Endodermal cell (in vitro differentiated cells): ENCODE measurements around the gene CMTM6. TPM values are rescaled to one million over a fixed set of nuclear protein-coding genes. Genes with fewer than 3 reads are reported as not detected.
"Not testable (repeated sequence)": the region's sequence is repeated elsewhere in the genome, so short reads cannot be mapped to it uniquely, and the experiment has no call there.

Source experiments
- DNase-seq: peaks from one replicate; pipeline ENCODE4 v3.0.0-alpha.2; 2017
- H3K27ac ChIP-seq: 2 replicates; pipeline ENCODE4 v1.5.1; 2013; ENCODE audit warnings: mild to moderate bottlenecking, low read depth, low read length, moderate library complexity
- H3K27me3 ChIP-seq: 2 replicates; pipeline ENCODE4 v1.6.1; 2013; ENCODE audit warnings: mild to moderate bottlenecking, low read length, moderate library complexity; ENCODE audit not compliant: insufficient read depth, control insufficient read depth, poor library complexity, severe bottlenecking
- H3K36me3 ChIP-seq: 2 replicates; pipeline ENCODE4 v1.7.0; 2013; ENCODE audit warnings: mild to moderate bottlenecking, low read length, moderate library complexity; ENCODE audit not compliant: control insufficient read depth, insufficient read depth
- H3K4me1 ChIP-seq: one replicate; pipeline ENCODE4 v1.7.0; 2013; ENCODE audit warnings: low read length; ENCODE audit not compliant: control insufficient read depth, insufficient read depth
- H3K4me3 ChIP-seq: 2 replicates; pipeline ENCODE4 v1.5.1; 2013; ENCODE audit warnings: mild to moderate bottlenecking, low read length, moderate library complexity
- H3K9ac ChIP-seq: 2 replicates; pipeline ENCODE4 v1.6.1; 2013; ENCODE audit warnings: mild to moderate bottlenecking, low read length, moderate library complexity; ENCODE audit not compliant: poor library complexity, severe bottlenecking; ENCODE audit errors: extremely low read depth
- H3K9me3 ChIP-seq: 2 replicates; pipeline ENCODE4 v1.6.1; 2013; ENCODE audit warnings: mild to moderate bottlenecking, low read length, moderate library complexity; ENCODE audit not compliant: control insufficient read depth
- H3K27ac Mint-ChIP-seq: 2 replicates; pipeline ENCODE4 v1.8.0; 2020; ENCODE audit warnings: mixed read lengths
- H3K27me3 Mint-ChIP-seq: 2 replicates; pipeline ENCODE4 v1.8.0; 2021; ENCODE audit warnings: mild to moderate bottlenecking, mixed read lengths; ENCODE audit not compliant: insufficient read depth
- H3K36me3 Mint-ChIP-seq: 2 replicates; pipeline ENCODE4 v1.8.0; 2020; ENCODE audit warnings: low read depth, mixed read lengths
- H3K4me1 Mint-ChIP-seq: 2 replicates; pipeline ENCODE4 v1.8.0; 2020; ENCODE audit warnings: mixed read lengths
- H3K4me3 Mint-ChIP-seq: 2 replicates; pipeline ENCODE4 v1.8.0; 2020; ENCODE audit warnings: mild to moderate bottlenecking, moderate library complexity, mixed read lengths
- H3K9me3 Mint-ChIP-seq: 2 replicates; pipeline ENCODE4 v1.8.0; 2020; ENCODE audit warnings: mild to moderate bottlenecking, mixed read lengths
- WGBS, 2 experiments: methylation state at CpG; one replicate each; pipeline versions ENCODE4 v1.1.5 to v1.1.7; 2013; ENCODE audit warnings: missing lambda C conversion rate in 2 of 2, mixed read lengths in 1 of 2; ENCODE audit not compliant: insufficient coverage in 1 of 2, insufficient read length in 1 of 2; 5-methylcytosine and 5-hydroxymethylcytosine counted together
- total RNA-seq, 2 donors: library from RNA; stranded (reverse); fragmentation: NEBNext Ultra II Directional in 1 of 2; extraction: Animal tissue kit (Norgen Biotek cat#: 25700) in 1 of 2; gene quantifications; 2 replicates in 1 of 2; 3 replicates in 1 of 2; pipeline ENCODE4 v1.2.1, GENCODE V29; 2021
- TF ChIP-seq, protein P1 (sequence below): fragments of 200-600 bp; sonication (generic); conservative IDR thresholded peaks from 2 replicates; pipeline ENCODE4 v1.5.0; 2021; ENCODE audit warnings: antibody characterized with exemption, mild to moderate bottlenecking

CMTM6 gene
- total RNA-seq, 2 donors from 2014 or later, result 58.3 to 62.4 TPM

DNA sequence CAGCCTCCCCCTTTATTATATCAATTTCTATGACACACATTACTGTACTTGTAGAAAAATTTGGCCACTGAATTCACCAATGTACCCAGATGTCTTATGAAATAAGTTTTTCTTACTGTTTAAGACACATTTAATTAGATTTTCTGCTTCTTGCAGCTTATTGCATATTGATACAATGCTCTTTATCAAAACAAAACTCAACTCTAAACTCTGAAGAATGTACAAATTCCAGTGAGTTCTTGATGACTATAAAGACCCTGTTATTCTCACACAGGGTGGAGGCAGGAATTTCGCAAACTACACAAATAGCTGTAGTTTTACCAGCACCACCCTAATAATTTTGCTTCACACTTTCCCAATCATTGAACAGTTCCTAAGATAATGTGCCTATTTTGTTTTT is 22.0 kb downstream of the CMTM6 start:
- Histone ChIP-seq H3K36me3 (peaks cover 23% of the 10 kb centered on the region), H3K4me3 (no peak overlapping the region), H3K4me1 (no peaks in the 10 kb centered on the region), H3K9ac (no peak overlapping the region), H3K27ac (no peak overlapping the region), H3K9me3 (no peaks in the 10 kb centered on the region), H3K27me3 (no peaks in the 10 kb centered on the region)
- 100% methylated on average over 1 of the region's 1 CpG; no CpG with 5 or more reads in 1 of the 2 experiments for WGBS, 2 experiments
- H3K9me3 Mint-ChIP-seq, result no peaks in the 10 kb centered on the region
- peaks cover 29% of the 10 kb centered on the region for H3K36me3 Mint-ChIP-seq
- no peaks in the 10 kb centered on the region for H3K27me3 Mint-ChIP-seq
- TF ChIP-seq, protein P1, sequence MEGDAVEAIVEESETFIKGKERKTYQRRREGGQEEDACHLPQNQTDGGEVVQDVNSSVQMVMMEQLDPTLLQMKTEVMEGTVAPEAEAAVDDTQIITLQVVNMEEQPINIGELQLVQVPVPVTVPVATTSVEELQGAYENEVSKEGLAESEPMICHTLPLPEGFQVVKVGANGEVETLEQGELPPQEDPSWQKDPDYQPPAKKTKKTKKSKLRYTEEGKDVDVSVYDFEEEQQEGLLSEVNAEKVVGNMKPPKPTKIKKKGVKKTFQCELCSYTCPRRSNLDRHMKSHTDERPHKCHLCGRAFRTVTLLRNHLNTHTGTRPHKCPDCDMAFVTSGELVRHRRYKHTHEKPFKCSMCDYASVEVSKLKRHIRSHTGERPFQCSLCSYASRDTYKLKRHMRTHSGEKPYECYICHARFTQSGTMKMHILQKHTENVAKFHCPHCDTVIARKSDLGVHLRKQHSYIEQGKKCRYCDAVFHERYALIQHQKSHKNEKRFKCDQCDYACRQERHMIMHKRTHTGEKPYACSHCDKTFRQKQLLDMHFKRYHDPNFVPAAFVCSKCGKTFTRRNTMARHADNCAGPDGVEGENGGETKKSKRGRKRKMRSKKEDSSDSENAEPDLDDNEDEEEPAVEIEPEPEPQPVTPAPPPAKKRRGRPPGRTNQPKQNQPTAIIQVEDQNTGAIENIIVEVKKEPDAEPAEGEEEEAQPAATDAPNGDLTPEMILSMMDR, result no peak
- no peak for DNase-seq
- H3K4me1 Mint-ChIP-seq, result peaks cover 3% of the 10 kb centered on the region
- H3K4me3 Mint-ChIP-seq, result no peak overlapping the region
- H3K27ac Mint-ChIP-seq, result no peak overlapping the region

GRCh38 chr3:32474201-32474600 is 28.5 kb downstream of the CMTM6 start:
- no peaks in the 10 kb centered on the region for H3K9me3 Mint-ChIP-seq
- H3K9ac ChIP-seq, result no peak overlapping the region
- no peak overlapping the region for H3K4me3 ChIP-seq
- no peak overlapping the region for H3K4me3 Mint-ChIP-seq
- no peaks in the 10 kb centered on the region for H3K27me3 ChIP-seq
- no peak overlapping the region for H3K27ac ChIP-seq
- WGBS, 2 experiments, result 88 to 94% methylated on average over 1 to 2 of the region's 2 CpGs
- TF ChIP-seq, protein P1, result no peak
- H3K36me3 ChIP-seq, result peaks cover 6% of the 10 kb centered on the region
- H3K27me3 Mint-ChIP-seq, result no peaks in the 10 kb centered on the region
- no peaks in the 10 kb centered on the region for H3K4me1 Mint-ChIP-seq
- H3K4me1 ChIP-seq, result no peaks in the 10 kb centered on the region
- no peaks in the 10 kb centered on the region for H3K9me3 ChIP-seq
- H3K36me3 Mint-ChIP-seq, result peaks cover 22% of the 10 kb centered on the region
- DNase-seq, result no peak
- H3K27ac Mint-ChIP-seq, result no peak overlapping the region

GRCh38 chr3:32472151-32472550 is 30.5 kb downstream of the CMTM6 start:
- H3K9me3 Mint-ChIP-seq, H3K4me1 ChIP-seq, H3K9me3 ChIP-seq, H3K4me1 Mint-ChIP-seq, H3K36me3 ChIP-seq, H3K27ac Mint-ChIP-seq, H3K27me3 ChIP-seq, H3K27ac ChIP-seq, H3K4me3 Mint-ChIP-seq, H3K36me3 Mint-ChIP-seq, DNase-seq, H3K4me3 ChIP-seq, H3K9ac ChIP-seq, H3K27me3 Mint-ChIP-seq: not testable (repeated sequence)
- 87 to 89% methylated on average over 12 of the region's 12 CpGs for WGBS, 2 experiments

DNA sequence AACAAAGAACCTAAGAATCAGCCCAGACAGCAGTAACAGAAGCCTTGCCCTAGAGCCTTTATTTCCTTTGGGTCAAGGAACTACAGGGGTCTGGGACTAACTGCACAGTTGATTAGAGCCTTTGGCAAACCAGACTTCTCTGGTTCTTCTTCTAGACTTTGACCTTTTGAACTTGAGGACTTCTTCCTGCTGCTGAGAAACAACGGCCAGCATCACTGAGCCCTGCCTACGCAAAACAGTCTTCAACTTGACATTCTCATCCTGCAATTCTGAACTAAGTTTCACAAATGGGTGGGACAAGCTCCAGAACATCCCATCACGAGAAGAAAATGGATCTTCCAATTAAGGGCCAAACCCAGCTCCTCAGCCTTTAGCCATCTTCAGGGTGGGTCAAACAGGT is 31.4 kb downstream of the CMTM6 start:
- H3K4me1 Mint-ChIP-seq, result no peaks in the 10 kb centered on the region
- peaks cover 7% of the 10 kb centered on the region for H3K36me3 Mint-ChIP-seq
- no peak overlapping the region for H3K9ac ChIP-seq
- no peaks in the 10 kb centered on the region for H3K27me3 Mint-ChIP-seq
- WGBS, 2 experiments, result 75 to 93% methylated on average over 2 to 3 of the region's 3 CpGs
- TF ChIP-seq, protein P1, result no peak
- peaks cover 6% of the 10 kb centered on the region for H3K36me3 ChIP-seq
- H3K9me3 ChIP-seq, result no peaks in the 10 kb centered on the region
- DNase-seq, result no peak
- peaks cover 3% of the 10 kb centered on the region for H3K4me1 ChIP-seq
- H3K4me3 Mint-ChIP-seq, result no peak overlapping the region
- H3K4me3 ChIP-seq, result no peak overlapping the region
- H3K27ac Mint-ChIP-seq, result no peak overlapping the region
- no peaks in the 10 kb centered on the region for H3K9me3 Mint-ChIP-seq
- no peak overlapping the region for H3K27ac ChIP-seq
- peaks cover 3% of the 10 kb centered on the region for H3K27me3 ChIP-seq
